Tibial nerve (tissue), 4 donors: ENCODE results near the gene FBXO8. TPM values are rescaled to one million over a fixed set of nuclear protein-coding genes. Genes with fewer than 3 reads are reported as not detected.

Experiments
- DNase-seq, 2 donors: peaks; one replicate each; pipeline ENCODE4 v3.0.0-alpha.2; 2019; ENCODE audit warnings: low spot score in 2 of 2
- H3K27ac ChIP-seq, 4 donors: fragments of 200-600 bp; sonication (generic) in 3 of 4; one replicate each; pipeline ENCODE4 v1.5.1; 2017 to 2019; ENCODE audit warnings: mild to moderate bottlenecking in 1 of 4
- H3K27me3 ChIP-seq, 2 donors: fragments of 200-600 bp; sonication (generic) in 1 of 2; one replicate each; pipeline versions ENCODE4 v1.5.1 to v1.6.0; 2017 to 2019
- H3K36me3 ChIP-seq, 3 donors: fragments of 200-600 bp; sonication (generic); one replicate each; pipeline ENCODE4 v1.5.1; 2018 to 2019
- H3K4me1 ChIP-seq, 4 donors: fragments of 200-600 bp; sonication (generic) in 3 of 4; one replicate each; pipeline ENCODE4 v1.5.1; 2017 to 2019
- H3K4me3 ChIP-seq, 4 donors: fragments of 200-600 bp; sonication (generic) in 3 of 4; one replicate each; pipeline ENCODE4 v1.5.1; 2017 to 2019; ENCODE audit warnings: mild to moderate bottlenecking in 1 of 4, moderate library complexity in 1 of 4
- H3K9me3 ChIP-seq, 4 donors: fragments of 200-600 bp; sonication (generic) in 3 of 4; one replicate each; pipeline ENCODE4 v1.5.1; 2017 to 2019
- EP300 ChIP-seq, 2 donors: sonication (generic); formaldehyde crosslinking; IDR thresholded peaks; one replicate each; pipeline ENCODE4 v1.6.1; 2017; ENCODE audit warnings: antibody characterized with exemption in 2 of 2, mild to moderate bottlenecking in 1 of 2
- POLR2A ChIP-seq, 2 donors: fragments of 450-650 bp; IDR thresholded peaks; one replicate each; pipeline ENCODE4 v1.6.1; 2017; ENCODE audit warnings: antibody characterized with exemption in 2 of 2, mild to moderate bottlenecking in 2 of 2, moderate library complexity in 2 of 2
- WGBS, 2 donors: methylation state at CpG; one replicate each; pipeline ENCODE4 v1.1.5; 2018; 5-methylcytosine and 5-hydroxymethylcytosine counted together
- total RNA-seq, 4 donors: library from RNA; depleted of rRNA; stranded (reverse); fragments of >200 nt; gene quantifications; one replicate each; pipeline ENCODE4 v1.1.0, GENCODE V29; 2016
- TF ChIP-seq, protein P1 (sequence below), 5 experiments: fragments of 200-600 bp in 3 of 5; fragments of 450-650 bp in 2 of 5; sonication (generic) in 3 of 5; IDR thresholded peaks; one replicate each; pipeline ENCODE4 v1.5.1; 2016 to 2019; ENCODE audit warnings: antibody characterized with exemption in 5 of 5, mild to moderate bottlenecking in 3 of 5, moderate library complexity in 2 of 5

Gene FBXO8
- total RNA-seq, 4 donors from 2014 or later: 25.3 to 34.3 (median 30.3) TPM

DNA sequence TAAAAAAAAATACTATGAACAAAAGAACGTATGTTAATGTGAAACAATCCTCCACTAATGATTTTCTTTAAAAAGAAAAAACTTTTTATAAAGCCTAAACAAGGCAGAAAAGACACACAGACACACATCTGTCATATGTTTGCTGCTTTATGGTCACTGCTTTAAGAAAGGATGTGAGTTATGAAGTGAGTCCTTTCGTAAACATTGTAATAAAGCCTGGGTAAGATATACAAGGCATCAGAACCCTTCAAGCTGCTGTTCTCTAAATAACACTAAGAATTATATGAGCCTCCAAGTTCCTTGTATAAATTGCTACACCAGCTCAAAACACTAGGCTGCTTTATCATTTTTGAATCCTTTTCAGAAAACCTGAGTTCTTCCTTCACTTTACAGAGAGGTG, 81.6 kb downstream of the FBXO8 start:
- no peak overlapping the region for H3K4me3 ChIP-seq
- TF ChIP-seq, protein P1, sequence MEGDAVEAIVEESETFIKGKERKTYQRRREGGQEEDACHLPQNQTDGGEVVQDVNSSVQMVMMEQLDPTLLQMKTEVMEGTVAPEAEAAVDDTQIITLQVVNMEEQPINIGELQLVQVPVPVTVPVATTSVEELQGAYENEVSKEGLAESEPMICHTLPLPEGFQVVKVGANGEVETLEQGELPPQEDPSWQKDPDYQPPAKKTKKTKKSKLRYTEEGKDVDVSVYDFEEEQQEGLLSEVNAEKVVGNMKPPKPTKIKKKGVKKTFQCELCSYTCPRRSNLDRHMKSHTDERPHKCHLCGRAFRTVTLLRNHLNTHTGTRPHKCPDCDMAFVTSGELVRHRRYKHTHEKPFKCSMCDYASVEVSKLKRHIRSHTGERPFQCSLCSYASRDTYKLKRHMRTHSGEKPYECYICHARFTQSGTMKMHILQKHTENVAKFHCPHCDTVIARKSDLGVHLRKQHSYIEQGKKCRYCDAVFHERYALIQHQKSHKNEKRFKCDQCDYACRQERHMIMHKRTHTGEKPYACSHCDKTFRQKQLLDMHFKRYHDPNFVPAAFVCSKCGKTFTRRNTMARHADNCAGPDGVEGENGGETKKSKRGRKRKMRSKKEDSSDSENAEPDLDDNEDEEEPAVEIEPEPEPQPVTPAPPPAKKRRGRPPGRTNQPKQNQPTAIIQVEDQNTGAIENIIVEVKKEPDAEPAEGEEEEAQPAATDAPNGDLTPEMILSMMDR (IDR thresholded peaks at IDR 0.05): no peak
- TF ChIP-seq EP300 (IDR thresholded peaks at IDR 0.05): no peak
- no peak for TF ChIP-seq POLR2A (IDR thresholded peaks at IDR 0.05)
- no peaks in the 10 kb centered on the region for H3K4me1 ChIP-seq
- no peak overlapping the region for H3K27ac ChIP-seq
- no peak for DNase-seq
- 48 to 60% methylated on average over 2 of the region's 2 CpGs for WGBS, 2 donors
- H3K27me3 ChIP-seq: peaks cover 0 to 33% of the 10 kb centered on the region in 2 donors
- H3K36me3 ChIP-seq: no peaks in the 10 kb centered on the region
- H3K9me3 ChIP-seq: no peaks in the 10 kb centered on the region

DNA sequence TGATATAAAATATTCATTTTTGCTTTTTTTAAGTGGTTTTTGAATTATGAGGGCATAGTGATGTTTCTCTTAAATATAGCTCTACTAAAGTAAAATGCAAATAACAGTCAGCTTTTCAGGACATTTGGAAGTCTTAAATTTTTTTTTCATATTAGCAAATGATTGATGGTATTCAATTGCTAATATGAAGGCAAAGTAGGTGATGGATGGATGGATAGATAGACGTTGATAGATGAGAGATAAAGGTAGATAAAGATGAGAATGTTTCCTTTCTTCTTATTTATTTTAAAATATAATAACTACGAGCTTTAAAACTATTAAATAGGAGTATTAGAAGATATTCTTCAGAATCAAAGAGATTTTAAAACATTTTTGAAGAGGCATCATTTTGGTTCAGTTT, 83.7 kb downstream of the FBXO8 start:
- Histone ChIP-seq H3K4me1 (no peaks in the 10 kb centered on the region), H3K27me3 (peaks cover 0 to 33% of the 10 kb centered on the region in 2 donors), H3K27ac (no peak overlapping the region), H3K36me3 (no peaks in the 10 kb centered on the region), H3K4me3 (no peak overlapping the region), H3K9me3 (no peaks in the 10 kb centered on the region)
- DNase-seq: no peak
- 68 to 72% methylated on average over 2 of the region's 2 CpGs for WGBS, 2 donors
- TF ChIP-seq EP300 (IDR thresholded peaks at IDR 0.05): no peak
- no peak for TF ChIP-seq POLR2A (IDR thresholded peaks at IDR 0.05)
- TF ChIP-seq, protein P1 (IDR thresholded peaks at IDR 0.05): no peak

DNA sequence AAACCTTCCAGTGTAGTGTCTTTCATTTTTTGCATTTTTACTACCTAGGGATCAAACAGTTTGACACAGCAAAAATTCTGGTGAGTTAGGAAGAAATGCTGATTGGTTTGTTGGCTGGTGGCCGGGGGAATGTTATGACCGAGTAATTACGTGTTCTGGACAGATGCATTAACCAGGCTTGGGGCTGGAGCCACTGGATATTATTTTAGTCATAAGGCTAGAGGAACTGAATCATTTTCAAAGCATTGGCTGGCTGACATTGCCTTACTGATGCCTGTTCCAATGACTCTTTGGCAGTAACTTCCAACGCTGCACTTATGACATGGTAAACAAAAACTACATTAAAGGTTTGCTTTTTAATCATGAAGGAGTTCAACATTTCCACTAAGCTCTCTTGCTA, 84.6 kb downstream of the FBXO8 start:
- H3K4me1 ChIP-seq: no peaks in the 10 kb centered on the region
- TF ChIP-seq EP300 (IDR thresholded peaks at IDR 0.05) (no peak), POLR2A (IDR thresholded peaks at IDR 0.05) (no peak)
- TF ChIP-seq, protein P1 (IDR thresholded peaks at IDR 0.05): no peak
- DNase-seq: no peak
- H3K9me3 ChIP-seq: no peaks in the 10 kb centered on the region
- peaks cover 0 to 33% of the 10 kb centered on the region in 2 donors for H3K27me3 ChIP-seq
- no peak overlapping the region for H3K4me3 ChIP-seq
- no peaks in the 10 kb centered on the region for H3K36me3 ChIP-seq
- WGBS, 2 donors: 49 to 57% methylated on average over 4 of the region's 4 CpGs
- H3K27ac ChIP-seq: no peak overlapping the region

DNA sequence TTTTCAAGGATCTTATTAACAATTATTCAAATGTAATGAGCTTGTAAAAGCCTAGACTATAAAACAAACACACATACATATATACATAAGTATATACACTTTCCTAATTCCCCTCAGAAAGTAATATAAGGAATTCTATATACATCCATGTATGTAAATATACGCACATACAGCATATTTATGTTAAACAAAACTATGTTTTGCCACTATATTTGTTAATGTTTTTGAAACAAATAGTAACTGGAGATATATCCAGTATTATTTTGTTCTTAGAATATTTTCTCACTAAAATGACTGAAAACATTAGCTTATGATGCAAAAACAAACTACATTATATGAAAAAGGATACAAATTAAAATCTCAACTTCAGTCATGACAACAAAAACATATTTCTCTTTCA, 85.1 kb downstream of the FBXO8 start:
- TF ChIP-seq EP300 (IDR thresholded peaks at IDR 0.05) (no peak), POLR2A (IDR thresholded peaks at IDR 0.05) (no peak)
- TF ChIP-seq, protein P1 (IDR thresholded peaks at IDR 0.05): no peak
- H3K9me3 ChIP-seq: no peaks in the 10 kb centered on the region
- no peaks in the 10 kb centered on the region for H3K36me3 ChIP-seq
- no peak overlapping the region for H3K27ac ChIP-seq
- WGBS, 2 donors: 97 to 100% methylated on average over 1 of the region's 1 CpG
- no peaks in the 10 kb centered on the region for H3K4me1 ChIP-seq
- peaks cover 0 to 33% of the 10 kb centered on the region in 2 donors for H3K27me3 ChIP-seq
- no peak overlapping the region for H3K4me3 ChIP-seq
- DNase-seq: no peak

DNA sequence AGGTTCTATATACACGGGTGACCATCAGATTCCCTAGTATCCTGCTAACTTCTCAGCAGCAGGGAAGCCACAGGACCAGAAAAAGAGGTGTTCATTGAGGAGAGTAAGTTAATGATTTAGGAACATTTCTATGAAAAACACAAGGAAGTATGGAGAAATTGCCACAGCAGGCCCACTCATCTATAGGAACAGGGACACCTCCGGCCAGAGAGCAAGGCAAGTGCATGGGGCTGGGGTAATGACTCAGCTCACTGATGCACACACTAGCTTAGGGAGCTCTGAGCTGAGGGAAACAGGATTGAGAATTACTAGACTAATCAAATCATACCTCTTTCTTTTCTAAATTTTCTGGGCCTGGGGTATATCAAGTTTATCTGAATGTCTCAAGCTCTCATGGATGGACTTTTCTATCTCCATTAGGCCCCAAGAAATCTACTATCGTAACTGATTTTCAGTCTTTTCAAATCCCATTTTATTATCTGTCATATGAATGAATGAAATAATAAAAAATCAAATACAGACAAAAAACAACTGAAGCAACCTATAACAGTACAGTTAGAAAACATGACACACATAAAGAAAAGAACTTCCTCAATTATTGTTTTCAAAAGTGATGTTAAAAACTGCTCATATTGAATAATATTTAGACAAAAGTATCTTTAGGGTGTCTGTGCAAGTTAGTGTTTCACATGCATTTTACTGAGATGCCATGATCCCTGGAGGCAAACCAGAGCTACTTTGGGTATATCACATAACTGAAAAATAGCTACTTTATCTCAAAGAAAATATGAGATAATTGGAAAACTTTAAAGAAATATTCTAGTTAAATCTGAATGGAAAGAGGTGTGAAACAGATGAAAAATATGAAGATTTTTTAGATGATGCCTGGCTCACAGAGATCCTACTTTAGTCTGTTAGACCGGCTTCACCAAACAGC, 89.8 kb downstream of the FBXO8 start:
- Histone ChIP-seq H3K27ac (no peak overlapping the region), H3K9me3 (no peaks in the 10 kb centered on the region), H3K4me3 (no peak overlapping the region), H3K36me3 (no peaks in the 10 kb centered on the region), H3K4me1 (no peaks in the 10 kb centered on the region), H3K27me3 (peaks cover 0 to 9% of the 10 kb centered on the region in 2 donors)
- 74 to 88% methylated on average over 4 of the region's 4 CpGs for WGBS, 2 donors
- TF ChIP-seq, protein P1 (IDR thresholded peaks at IDR 0.05): no peak
- TF ChIP-seq EP300 (IDR thresholded peaks at IDR 0.05) (no peak), POLR2A (IDR thresholded peaks at IDR 0.05) (no peak)
- DNase-seq: no peak
